HG03108 (cell line): Measurements from ENCODE around the gene POMGNT1.

ENCODE experiments used
- ATAC-seq: cut with Tn5 transposase; IDR thresholded peaks from one replicate; pipeline ENCODE4 v1.9.1; 2021; ENCODE audit warnings: moderate library complexity; ENCODE audit not compliant: unreplicated experiment

The POMGNT1 gene

DNA sequence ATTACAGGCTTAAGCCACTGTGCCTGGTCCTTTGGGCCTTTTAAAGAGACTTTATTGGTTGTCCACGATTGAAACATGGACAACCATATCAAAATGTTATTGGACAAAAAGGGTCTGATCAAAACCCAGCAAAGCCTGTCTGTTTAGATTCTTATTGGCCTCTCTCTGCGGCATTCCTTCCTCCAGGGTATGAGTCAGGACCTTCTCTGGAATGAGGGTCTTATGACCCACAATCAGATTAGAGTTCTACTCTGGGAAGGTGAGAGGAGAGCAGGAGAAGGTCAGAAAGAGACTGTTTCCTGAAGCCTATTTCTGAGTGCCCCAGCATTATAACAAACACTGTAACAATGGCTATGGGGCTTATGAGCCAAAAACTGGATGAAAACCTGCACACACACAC is 12.8 kb upstream of the POMGNT1 start:
- ATAC-seq, result no peak

DNA sequence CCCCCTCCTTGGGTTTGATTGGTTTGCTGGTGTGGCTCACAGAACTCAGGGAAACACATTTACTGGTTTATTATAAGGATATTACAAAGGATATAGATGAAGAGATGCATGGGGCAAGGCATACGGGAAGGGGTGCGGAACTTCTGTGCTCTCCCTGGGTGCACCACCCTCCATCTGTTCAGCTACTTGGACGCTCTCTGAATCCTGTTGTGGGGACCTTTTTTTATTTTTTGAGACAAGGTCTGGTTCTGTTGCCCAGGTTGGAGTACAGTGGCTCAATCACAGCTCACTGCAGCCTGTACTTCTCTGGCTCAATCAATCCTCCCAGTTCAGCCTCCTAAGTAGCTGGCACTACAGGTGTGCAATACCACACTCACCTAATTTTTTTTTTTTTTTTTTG is 12.3 kb upstream of the POMGNT1 start:
- ATAC-seq, result no peak

DNA sequence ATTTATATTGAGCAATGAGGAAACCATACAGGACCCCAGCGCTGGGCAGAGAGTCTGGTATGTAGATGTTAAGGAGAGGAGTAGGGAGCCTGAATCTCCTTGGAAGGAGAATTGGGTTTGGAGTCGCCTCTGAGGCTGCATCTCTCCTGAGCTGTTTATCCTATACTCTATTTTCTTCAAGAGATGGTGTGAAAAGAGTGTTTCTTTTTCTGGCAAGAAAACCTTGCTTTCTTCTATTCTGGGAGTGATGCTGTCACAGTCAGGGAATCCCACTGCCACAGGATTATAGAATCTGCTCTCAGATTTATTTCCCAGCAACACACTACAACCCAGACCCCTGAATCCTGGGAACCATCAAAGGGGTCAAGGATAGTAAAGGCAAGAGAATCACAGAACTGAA is 8.2 kb upstream of the POMGNT1 start:
- ATAC-seq, result no peak

DNA sequence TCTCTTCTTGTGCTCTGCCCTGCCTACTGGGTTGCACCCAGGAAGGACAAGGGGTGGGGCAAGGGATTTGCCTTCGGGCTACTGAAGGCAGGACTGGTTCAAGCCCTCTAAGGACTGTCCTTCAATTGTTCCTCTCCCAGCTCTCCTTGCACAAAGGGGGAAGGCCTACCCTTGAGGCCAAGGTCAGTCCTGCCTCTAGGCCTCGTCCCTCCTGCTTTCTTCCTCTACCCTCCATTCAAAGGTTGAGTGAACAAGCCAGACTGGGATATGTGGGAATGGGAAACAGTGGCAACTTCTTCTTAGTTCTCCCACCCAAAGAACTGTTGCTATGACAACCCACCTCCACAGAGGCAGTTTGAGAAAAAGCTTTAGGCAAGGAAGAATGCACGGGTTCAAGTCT is 7.6 kb upstream of the POMGNT1 start:
- ATAC-seq, result no peak

DNA sequence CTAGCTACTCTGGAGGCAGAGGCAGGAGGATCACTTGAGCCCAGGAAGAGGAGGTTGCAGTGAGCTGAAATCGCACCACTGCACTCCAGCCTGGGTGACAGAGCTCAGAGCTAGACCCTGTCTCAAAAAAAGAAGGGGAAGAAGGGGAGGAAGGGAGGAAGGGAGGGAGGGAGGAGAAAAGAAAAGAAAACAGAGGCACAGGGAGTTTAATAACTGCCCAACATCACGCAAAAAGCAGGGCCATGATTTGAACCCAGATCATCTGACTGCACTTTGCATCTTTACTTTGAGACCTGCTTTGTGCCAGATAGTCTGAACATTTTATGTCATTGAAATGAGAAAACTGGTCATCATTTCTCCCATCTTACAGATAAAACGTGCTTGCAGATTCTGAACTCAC is 6.9 kb upstream of the POMGNT1 start:
- no peak for ATAC-seq

DNA sequence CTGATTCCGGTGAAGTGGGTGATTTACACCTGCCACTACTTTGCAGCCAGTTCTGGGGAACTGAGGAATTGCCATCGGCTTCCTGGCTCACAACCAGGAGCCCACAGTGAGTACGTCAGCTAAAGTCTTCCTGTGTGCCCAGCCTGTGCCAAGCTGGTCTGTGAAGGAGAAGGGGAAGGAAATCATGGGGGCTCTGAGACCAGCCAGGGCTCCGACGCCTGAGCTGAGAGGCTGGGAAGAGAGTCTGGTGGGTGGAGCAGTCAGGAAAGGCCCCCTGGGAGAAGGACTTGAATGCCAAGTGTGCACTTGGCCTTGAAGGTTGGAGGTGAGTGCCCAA is 6.1 kb upstream of the POMGNT1 start:
- ATAC-seq, result no peak

DNA sequence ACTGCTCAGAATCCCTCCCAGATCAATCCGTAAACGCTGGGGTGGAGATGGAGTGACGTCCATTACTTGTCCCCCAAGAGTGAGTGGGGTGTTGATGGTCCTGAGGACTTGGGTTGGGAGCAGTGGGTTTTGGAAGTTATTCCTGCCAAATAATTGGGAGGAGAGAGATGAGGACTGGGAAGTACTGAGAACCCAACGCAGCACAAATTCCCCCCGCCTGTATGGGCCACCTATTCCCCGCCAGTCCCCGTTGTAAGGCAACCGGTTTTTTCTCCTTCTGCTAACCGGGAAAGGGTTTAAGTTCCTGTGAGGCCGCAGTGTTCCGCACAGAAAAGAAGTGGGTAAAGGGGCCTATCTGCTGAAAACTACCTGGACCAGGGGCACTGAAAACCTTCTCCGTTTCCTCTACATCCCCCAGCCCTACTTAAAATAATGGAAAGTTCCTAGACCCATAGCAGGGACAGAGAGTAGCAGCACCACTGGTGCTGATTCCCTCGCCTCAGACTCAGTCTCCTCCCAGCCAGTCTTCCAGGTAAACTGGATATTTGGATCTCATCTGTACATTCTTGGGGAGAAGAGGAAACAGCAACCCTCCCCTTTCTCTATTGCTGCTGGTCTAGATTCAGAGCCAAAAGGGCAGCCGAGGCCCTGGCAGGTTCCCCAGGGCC is 5.6 kb upstream of the POMGNT1 start:
- ATAC-seq, result no peak

DNA sequence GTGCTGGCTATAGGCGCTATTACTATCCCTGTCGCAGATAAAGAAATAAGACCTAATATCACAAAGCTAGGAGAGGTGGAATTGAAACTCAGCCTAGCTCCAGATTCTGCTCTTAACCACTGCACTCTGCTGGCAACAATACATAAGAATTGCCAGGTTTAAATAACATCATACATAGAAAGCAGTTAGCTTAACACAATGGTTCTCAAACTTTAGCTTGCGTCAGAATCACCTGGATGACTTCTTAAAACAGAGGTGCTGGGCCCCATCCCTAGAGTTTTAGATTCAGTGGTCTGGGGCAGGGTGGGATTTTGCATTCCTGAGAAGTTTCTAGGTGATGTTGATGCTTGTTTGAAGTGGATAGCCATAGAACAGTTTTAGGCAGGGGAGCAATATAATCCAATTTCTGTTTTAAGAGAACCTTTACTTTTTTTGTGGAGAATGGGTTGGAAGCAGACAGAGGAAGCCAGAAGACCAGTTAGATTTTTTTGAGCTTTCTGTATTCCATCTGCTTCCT is 1.1 kb upstream of the POMGNT1 start:
- no peak for ATAC-seq

DNA sequence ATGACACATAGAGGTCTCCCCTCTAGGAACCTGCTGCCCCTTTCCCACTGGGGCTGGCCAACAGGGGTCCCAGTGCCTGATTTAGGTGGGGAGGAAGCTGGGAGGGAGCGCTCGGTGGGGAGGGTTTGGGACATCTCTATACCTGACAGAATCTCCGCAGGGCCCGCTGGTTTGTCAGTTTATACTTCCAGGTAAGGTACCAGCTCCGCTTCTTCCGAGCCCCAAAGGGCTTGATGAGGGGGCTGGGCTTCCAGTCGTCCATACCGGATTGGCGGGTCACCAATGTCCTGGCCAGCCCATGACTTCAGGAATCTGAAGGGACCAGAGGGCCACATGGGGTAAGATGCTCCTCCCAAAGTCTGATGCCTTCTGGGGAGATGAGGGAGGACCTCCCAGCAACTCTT is 672 bp downstream of the POMGNT1 start:
- ATAC-seq, result no peak

DNA sequence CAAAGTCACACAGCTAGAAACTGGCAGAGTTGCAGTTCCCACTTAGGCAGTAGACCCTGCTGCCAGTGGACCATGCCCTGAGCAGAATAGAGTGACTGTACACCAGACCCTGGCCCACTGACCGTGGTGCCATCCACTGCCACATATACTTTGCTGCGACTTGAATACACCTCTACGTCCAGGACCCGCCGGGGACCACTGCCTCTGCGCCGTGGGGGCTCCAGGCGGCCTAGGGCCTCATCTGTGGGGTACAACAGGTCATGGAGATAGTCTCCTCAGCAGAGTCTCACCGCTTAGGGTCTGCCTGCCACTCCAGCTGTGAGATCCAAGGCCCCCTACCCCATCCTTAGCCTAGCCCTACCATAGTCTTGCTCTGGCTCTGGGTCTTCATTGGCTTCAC is 1.6 kb downstream of the POMGNT1 start:
- ATAC-seq, result no peak

DNA sequence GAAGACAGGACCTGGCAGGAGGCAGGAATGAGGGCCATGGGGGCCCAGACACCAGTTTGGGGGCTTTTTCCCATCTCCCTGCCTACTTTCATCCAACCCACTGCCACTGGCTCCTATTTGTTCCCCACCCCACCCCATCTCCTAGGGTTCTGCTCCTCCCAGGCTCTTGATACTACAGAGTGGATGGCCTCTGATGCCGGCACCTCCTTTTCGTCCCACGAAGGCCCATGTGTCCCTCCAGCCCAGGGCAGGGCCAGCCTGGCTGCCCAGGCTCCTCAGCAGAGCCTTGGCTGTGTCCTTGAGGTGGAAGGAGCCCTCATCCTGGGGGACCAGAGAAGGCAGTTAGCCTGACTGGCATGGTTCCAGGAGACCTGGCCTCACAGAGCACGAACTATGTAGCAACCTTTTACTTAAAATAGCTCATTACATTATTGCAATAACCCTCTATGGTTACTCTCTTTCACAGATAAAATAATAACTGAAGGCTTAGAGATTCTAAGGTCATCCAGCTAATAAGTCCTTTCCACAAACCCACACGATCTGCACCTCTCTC is 3.5 kb downstream of the POMGNT1 start:
- no peak for ATAC-seq

DNA sequence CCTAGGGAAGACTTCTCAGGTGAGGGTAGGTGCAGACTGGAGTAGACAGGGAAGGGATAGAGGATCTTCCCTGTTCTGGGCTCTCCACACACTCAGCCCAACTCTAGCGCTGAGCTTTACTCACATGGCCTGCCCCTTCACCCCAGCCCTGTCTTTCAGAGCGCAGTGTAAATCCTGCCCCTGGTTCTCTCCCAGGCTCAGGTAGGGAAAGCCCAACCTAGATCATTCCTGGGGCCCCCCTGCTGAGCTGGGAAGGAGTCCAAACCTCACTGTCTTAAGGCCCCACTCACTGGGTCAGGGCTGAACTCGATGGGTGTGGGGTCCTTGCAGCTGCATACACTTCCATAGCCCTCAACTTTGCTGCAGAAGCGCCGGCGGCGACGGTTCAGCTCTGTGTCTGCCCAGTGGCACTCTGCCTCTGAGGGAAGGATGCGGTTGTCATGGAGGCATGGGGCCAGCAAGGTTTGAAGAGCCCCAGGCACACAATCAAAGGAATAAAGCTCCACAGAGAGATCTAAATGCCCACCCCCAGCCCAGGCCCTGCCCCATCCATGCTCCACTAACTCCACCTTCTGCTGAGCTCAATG is 4.2 kb downstream of the POMGNT1 start:
- ATAC-seq, result no peak

DNA sequence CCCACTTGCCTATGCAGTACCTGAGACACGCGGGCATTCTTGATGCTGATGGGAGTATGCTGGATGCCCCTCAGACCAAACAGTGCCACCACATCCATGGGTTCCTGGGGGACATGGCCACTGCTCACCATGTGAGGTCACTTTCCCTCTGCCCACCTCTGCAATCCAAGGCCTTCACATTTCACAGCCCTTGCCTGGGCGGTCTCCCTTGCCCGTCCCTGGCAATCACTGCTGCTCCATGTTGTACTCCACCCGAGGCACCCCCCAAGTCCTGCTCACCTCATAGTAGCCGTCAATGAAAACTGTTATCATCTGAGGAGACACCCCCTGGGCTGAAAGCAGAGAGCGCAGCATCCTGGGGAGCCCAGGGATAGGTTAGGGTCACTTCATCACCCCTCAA is 4.9 kb downstream of the POMGNT1 start:
- ATAC-seq, result no peak

DNA sequence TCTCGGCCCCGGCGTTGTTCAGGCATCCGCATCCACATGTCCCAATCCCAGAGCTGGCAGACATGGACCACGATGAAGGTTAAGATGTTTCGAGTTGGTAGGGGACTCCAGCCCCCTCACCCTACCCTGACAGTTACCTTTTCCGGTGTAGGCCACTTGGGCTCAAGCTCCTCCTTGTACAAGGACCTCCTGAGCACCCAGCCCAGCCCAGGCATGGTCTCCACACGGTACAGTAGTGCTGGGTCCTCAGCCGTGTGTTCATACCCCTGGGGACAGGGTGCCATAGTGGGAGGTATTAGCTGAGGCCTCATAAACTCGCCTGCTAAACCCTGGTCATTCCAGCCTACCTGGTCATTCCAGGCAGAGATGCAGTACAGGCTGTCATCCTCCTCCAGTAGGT is 6.1 kb downstream of the POMGNT1 start:
- no peak for ATAC-seq

DNA sequence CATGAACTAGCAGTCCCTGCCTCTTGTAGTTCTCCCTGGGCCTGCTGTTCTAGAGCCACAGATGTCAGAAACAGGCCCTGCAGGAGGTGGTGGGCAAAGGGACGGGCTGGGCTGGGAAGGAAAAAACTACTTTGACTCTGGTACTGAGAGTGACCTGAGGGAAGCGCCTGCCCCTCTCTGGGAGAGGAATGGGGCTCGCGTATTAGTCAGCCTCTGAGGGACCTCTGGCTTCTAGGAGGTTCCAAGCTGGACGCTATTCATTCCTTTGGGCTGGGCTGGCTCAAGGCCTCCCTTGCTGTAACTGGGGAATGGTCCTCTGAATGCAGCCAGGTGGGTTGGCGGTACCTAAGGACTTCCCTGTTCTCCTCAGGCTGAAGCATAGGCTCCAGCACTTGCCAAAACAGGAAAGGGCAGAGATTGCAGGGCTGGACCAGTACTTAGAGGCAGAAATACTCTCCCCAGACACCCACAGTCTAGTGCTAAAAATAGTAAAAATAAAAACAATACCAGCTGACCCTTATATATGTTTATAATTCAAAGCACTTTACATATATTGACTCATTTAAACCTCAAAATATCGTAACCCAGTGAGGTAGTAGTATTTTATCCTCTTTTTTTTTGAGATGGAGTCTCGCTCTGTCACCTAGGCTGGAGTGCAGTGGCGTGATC is 7.1 kb downstream of the POMGNT1 start:
- ATAC-seq, result no peak

DNA sequence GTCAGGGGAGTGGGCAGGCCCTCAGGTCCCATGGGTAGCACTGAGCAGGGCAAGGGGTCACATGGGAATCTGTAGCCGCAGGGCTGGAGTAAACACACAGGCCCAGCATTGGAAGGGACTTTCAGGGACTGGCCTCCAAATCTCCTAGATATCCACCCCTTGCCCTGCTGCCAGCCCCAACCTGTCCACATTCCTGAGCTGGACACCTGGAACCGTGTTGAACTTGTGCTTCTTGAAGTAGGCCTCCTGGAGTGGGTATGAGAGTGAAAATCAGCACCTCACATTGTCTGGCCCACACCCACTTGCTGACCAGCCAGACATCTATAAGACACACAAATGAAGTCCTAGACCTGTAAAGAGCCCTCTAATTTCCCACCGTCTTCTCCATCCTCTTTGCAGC is 7.7 kb downstream of the POMGNT1 start:
- no peak for ATAC-seq

DNA sequence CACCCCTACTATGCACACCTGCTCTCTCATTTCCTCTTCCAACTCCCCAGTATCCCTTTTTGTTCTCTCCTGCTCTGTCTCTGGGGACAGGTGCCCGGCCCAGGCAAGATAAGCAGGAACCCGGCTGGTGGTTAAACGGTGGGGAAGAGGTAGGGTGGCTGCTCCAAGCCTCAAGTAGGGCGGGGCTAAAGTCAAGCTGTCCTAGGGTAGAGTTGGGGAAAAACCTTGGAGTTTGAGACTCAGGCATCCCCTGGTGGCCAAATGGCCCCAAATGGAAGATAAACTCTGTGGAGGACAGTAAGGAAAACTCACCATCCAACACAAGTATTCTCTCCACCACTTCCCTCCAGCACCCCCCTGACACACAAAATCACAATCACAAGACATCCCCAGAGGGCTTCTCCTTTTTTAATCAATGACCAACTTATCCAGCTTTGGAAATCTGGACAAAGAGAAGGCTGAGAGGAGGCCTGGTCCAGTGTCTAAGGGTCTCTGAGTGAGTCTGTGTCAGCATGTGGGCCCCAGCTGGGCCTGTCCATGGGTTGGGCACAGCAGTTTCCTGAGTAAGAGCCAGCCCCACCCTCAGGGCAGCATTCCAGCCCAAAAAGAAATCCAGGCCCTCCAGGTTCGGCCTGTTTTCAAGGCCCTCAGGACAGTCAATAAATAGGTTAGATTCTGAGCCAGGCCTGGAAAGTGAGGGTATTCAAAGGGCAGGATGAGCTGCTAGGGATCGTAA is 9.8 kb downstream of the POMGNT1 start:
- ATAC-seq, result no peak

DNA sequence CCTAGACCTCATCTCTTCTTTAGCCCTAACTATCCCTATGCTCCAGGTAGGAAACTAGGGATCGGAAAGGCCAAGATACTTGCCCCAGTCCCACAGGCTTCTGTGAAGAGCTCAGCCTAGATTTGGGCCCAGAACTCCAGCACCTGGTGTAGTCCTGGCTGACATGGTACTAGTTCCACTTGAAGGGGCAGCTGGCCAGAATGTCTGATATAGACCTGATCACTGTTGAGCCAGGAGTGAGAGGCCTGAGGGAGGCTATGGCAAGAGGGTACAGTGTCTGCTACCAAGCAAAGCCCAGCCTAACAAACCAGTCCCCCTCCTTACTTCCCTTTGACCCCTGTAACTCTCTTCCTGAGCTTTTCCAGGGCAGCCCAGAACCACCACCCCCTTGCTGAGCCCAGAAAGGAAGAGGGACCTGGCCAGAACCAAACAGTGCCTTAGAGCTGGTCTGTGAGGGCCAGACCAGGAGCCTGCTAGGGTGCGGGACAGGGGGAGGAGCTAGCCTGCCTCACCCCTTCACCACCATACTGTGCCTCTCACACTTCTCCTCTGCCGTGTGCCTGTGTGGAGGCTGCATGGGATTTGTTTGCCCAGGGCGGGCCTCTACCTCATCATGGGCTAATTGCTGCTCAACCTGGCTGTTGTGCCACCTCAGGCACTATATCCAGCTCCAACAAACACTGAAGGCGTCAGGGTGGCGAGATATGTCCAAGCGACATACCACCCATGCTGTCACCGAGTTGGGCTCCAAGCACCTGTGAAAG is 10.9 kb downstream of the POMGNT1 start:
- no peak for ATAC-seq

DNA sequence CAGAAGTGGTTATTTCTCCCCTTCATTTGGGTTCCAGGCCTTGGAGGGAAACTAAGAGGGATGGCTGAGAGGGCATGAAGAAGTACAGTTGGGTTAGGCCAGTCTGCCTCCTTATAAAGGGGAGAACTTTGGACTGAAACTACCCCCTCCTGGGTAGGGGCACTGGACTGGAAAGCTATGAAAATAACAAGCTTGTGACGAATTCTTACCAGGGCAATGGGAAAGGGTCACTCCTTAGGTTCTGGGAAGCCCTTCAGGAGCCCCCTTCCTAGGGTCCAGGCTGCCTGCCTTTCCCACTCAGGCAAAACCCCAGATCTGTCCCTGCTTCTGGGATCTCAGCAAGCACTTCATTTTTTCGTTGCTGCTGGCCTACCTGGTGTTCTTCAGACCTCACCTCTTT is 12.2 kb downstream of the POMGNT1 start:
- no peak for ATAC-seq

DNA sequence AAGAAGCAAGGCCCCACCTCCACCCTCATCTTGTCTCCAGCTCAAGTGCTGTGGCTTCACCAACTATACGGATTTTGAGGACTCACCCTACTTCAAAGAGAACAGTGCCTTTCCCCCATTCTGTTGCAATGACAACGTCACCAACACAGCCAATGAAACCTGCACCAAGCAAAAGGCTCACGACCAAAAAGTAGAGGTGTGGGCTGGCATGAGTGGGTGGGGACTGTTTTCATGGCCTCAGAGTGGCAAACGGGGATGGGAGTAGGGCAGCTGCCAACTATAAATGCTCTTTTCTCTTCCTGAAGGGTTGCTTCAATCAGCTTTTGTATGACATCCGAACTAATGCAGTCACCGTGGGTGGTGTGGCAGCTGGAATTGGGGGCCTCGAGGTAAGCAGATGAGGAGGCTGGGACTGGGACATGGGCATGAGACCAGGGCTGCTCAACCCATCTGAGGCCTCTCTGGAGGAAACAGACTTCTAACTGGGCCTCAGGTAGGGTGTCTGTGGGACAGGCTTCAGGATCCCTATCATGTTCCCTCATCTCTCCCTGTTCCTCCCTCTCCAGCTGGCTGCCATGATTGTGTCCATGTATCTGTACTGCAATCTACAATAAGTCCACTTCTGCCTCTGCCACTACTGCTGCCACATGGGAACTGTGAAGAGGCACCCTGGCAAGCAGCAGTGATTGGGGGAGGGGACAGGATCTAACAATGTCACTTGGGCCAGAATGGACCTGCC is 13.1 kb downstream of the POMGNT1 start:
- ATAC-seq, result no peak
